Chondrocyte (in vitro differentiated cells): ENCODE results near the gene ATG10. TPM values are rescaled to one million over a fixed set of nuclear protein-coding genes. Genes with fewer than 3 reads are reported as not detected.

ENCODE experiments used
- DNase-seq: peaks from one replicate; pipeline ENCODE4 v3.0.0; 2021; ENCODE audit warnings: mixed read lengths, low spot score
- H3K27ac Mint-ChIP-seq: one replicate; pipeline ENCODE4 v1.8.0; 2021; ENCODE audit warnings: mild to moderate bottlenecking, moderate library complexity, mixed read lengths; ENCODE audit not compliant: unreplicated experiment
- H3K27me3 Mint-ChIP-seq: 2 replicates; pipeline ENCODE4 v1.8.0; 2021; ENCODE audit warnings: low read depth, mixed read lengths
- H3K36me3 Mint-ChIP-seq: 2 replicates; pipeline ENCODE4 v1.8.0; 2021; ENCODE audit warnings: low read depth, mixed read lengths
- H3K4me1 Mint-ChIP-seq: 2 replicates; pipeline ENCODE4 v1.8.0; 2021; ENCODE audit warnings: low read depth, mild to moderate bottlenecking, mixed read lengths
- H3K4me3 Mint-ChIP-seq: one replicate; pipeline ENCODE4 v1.8.0; 2021; ENCODE audit warnings: mild to moderate bottlenecking, moderate library complexity, mixed read lengths; ENCODE audit not compliant: unreplicated experiment
- H3K9me3 Mint-ChIP-seq: 2 replicates; pipeline ENCODE4 v1.8.0; 2021; ENCODE audit warnings: low read depth, mixed read lengths
- CTCF ChIP-seq: fragments of 200-600 bp; sonication (generic); IDR thresholded peaks from 2 replicates; pipeline ENCODE4 v1.5.0; 2021; ENCODE audit warnings: antibody characterized with exemption, mild to moderate bottlenecking, moderate library complexity
- total RNA-seq: library from RNA; stranded (reverse); gene quantifications from 3 replicates; pipeline ENCODE4 v1.2.1, GENCODE V29; 2021

ATG10 gene
- total RNA-seq, 1 donor from 2014 or later, result 6.4 TPM

DNA sequence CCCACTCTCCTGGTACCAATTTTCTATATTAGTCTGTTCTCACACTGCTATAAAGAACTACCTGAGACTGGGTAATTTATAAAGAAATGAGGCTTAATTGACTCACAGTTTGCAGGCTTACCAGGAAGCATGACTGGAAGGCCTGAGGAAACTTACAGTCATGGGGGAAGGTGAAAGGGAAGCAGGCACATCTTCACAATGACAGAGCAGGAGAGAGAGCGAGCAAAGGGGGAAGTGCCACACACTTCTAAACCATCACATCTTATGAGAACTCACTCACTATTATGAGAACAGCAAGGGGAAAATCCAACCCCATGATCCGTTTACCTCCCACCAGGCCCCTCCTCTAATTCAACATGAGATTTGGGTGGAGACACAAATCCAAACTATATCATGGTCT is 72.2 kb downstream of the ATG10 start:
- no peak for TF ChIP-seq CTCF
- Mint-ChIP-seq H3K27me3 (no peaks in the 10 kb centered on the region), H3K4me3 (no peak overlapping the region), H3K36me3 (peaks cover 1% of the 10 kb centered on the region), H3K9me3 (no peaks in the 10 kb centered on the region), H3K4me1 (peaks cover 18% of the 10 kb centered on the region), H3K27ac (no peak overlapping the region)
- DNase-seq, result no peak

DNA sequence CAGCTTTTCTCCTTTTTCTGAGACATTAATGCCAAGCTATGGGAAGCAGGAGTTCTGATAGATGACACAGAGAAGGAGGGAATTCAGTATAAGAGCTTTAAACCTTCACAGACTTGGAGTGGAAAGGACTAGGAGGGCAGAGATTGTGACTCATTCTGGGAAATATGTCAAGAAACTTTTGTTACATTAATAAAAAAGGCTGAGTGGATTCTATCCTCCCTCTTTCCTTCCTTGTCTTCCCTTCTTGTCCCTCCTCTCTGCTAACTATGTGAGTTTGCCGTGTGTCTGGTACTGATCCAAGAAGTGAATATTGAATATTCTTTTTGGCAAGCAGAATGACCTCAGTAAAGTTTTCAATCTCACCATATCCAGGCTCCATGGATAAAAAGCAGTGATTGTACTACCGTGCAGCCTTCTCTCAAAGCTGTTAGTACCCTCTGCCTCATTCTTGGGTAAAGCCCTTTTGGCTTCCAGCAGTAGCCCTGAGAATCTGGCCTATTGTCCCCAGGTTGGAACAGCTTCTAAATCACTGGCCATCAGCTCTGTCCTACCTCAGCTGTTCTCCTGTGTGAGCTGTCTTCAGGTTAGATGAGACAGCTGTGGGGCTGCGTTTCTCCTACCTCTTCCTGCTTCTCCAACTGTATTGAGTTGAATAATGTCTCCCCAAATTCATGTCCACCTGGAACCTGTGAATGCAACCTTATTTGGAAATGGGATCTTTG is 73.9 kb downstream of the ATG10 start:
- TF ChIP-seq CTCF, result no peak
- Mint-ChIP-seq H3K27ac (peak overlapping the region; percentile 25), H3K36me3 (peaks cover 1% of the 10 kb centered on the region)

GRCh38 chr5:82046276-82046647 is 74.4 kb downstream of the ATG10 start:
- no peaks in the 10 kb centered on the region for H3K27me3 Mint-ChIP-seq
- DNase-seq, result no peak

More for the DNA sequence above, 73.9 kb downstream of the ATG10 start:
- Mint-ChIP-seq H3K27me3 (no peaks in the 10 kb centered on the region), H3K4me3 (peak overlapping the region; percentile 5), H3K9me3 (no peaks in the 10 kb centered on the region), H3K4me1 (peaks cover 18% of the 10 kb centered on the region)
- no peak for DNase-seq

GRCh38 chr5:82050955-82051354 is 79.1 kb downstream of the ATG10 start:
- H3K27ac Mint-ChIP-seq, result no peak overlapping the region
- no peak overlapping the region for H3K4me3 Mint-ChIP-seq
- TF ChIP-seq CTCF, result no peak
- H3K36me3 Mint-ChIP-seq, result no peaks in the 10 kb centered on the region
- no peaks in the 10 kb centered on the region for H3K27me3 Mint-ChIP-seq
- no peak for DNase-seq
- peaks cover 10% of the 10 kb centered on the region for H3K4me1 Mint-ChIP-seq
- no peaks in the 10 kb centered on the region for H3K9me3 Mint-ChIP-seq

More at GRCh38 chr5:82046276-82046647, 74.4 kb downstream of the ATG10 start:
- TF ChIP-seq CTCF, result no peak
- Mint-ChIP-seq H3K36me3 (peaks cover 1% of the 10 kb centered on the region), H3K9me3 (no peaks in the 10 kb centered on the region), H3K4me3 (no peak overlapping the region), H3K27ac (peak overlapping the region; percentile 25), H3K4me1 (peaks cover 18% of the 10 kb centered on the region)

DNA sequence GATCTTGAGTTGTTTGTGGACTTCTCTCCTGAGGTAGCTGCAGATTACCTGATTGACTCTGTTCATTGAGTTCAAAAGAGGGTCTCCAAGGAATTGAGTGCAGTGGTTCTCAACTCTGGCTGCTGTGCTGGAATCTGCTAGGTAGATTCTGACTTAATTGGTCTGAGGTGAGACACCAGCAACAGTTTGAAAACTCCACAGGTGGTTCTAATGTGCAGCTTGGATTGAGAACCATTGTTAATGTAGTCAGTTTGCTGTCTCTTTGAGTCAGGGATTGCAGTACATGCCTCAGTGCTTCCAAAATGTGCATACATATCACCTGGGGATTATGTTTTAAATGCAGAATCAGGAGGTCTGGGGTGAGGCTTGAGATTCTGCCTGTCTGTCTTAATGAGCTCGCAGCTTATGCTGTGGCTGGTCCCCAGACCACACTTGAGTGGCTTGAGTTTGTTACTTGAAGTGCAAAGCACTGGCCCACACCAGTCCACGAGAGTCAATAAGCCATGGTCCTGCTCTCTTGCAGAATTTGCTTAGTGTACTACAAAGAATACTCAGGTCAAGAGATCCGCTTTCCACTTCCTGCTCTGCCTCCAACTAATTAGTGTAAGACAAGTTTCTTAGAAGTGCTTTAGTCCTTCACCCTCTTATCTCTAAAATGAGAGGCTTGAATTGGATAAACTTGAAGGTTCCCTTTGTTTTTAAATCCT is 82.3 kb downstream of the ATG10 start:
- H3K27ac Mint-ChIP-seq, result no peak overlapping the region
- no peak for TF ChIP-seq CTCF
- peaks cover 23% of the 10 kb centered on the region for H3K4me1 Mint-ChIP-seq
- H3K4me3 Mint-ChIP-seq, result no peak overlapping the region
- H3K36me3 Mint-ChIP-seq, result no peaks in the 10 kb centered on the region
- no peak for DNase-seq
- no peaks in the 10 kb centered on the region for H3K9me3 Mint-ChIP-seq
- H3K27me3 Mint-ChIP-seq, result no peaks in the 10 kb centered on the region
